ENCODE results near the gene SNED1.

Gene SNED1

GRCh38 chr2:241049739-241050623, 51.6 kb downstream of the SNED1 start:
- Histone ChIP-seq H3K36me3 (ENCODE audit: control insufficient read depth, insufficient read depth, low read length) (no peaks in the 10 kb centered on the region), H3K9me3 (ENCODE audit: control insufficient read depth, low read length) (no peaks in the 10 kb centered on the region), H2AFZ (no peak overlapping the region), H3K27me3 (ENCODE audit: control insufficient read depth, insufficient read depth, low read length) (no peaks in the 10 kb centered on the region), H3K4me1 (no peaks in the 10 kb centered on the region), H3K79me2 (peaks cover 12% of the 10 kb centered on the region), H3K4me3 (ENCODE audit: low read depth, low read length) (no peak overlapping the region), H3K4me2 (ENCODE audit: low read length) (no peak overlapping the region), H3K27ac (no peak overlapping the region), H3K9ac (no peak overlapping the region)
- TF ChIP-seq CTCF (IDR thresholded peaks at IDR 0.05) = no peak

GRCh38 chr2:241050624-241051577, 52.5 kb downstream of the SNED1 start:
- H3K36me3 ChIP-seq (ENCODE audit: control insufficient read depth, insufficient read depth, low read length) = no peaks in the 10 kb centered on the region
- no peaks in the 10 kb centered on the region for H3K4me1 ChIP-seq

GRCh38 chr2:241051578-241052487, 53.4 kb downstream of the SNED1 start:
- no peak overlapping the region for H2AFZ ChIP-seq
- no peaks in the 10 kb centered on the region for H3K4me1 ChIP-seq
- no peaks in the 10 kb centered on the region for H3K27me3 ChIP-seq (ENCODE audit: control insufficient read depth, insufficient read depth, low read length)
- no peaks in the 10 kb centered on the region for H3K9me3 ChIP-seq (ENCODE audit: control insufficient read depth, low read length)
- H3K4me3 ChIP-seq (ENCODE audit: low read depth, low read length) = no peak overlapping the region
- H3K4me2 ChIP-seq (ENCODE audit: low read length) = no peak overlapping the region
- H3K79me2 ChIP-seq = peaks cover 12% of the 10 kb centered on the region
- H3K36me3 ChIP-seq (ENCODE audit: control insufficient read depth, insufficient read depth, low read length) = no peaks in the 10 kb centered on the region
- H3K9ac ChIP-seq = no peak overlapping the region
- H3K27ac ChIP-seq = no peak overlapping the region
- TF ChIP-seq CTCF (IDR thresholded peaks at IDR 0.05) = no peak

More at GRCh38 chr2:241050624-241051577, 52.5 kb downstream of the SNED1 start:
- H3K79me2 ChIP-seq = peaks cover 12% of the 10 kb centered on the region
- H3K9ac ChIP-seq = no peak overlapping the region
- TF ChIP-seq CTCF (IDR thresholded peaks at IDR 0.05) = no peak
- no peaks in the 10 kb centered on the region for H3K27me3 ChIP-seq (ENCODE audit: control insufficient read depth, insufficient read depth, low read length)
- no peaks in the 10 kb centered on the region for H3K9me3 ChIP-seq (ENCODE audit: control insufficient read depth, low read length)
- H2AFZ ChIP-seq = no peak overlapping the region
- no peak overlapping the region for H3K4me3 ChIP-seq (ENCODE audit: low read depth, low read length)
- H3K4me2 ChIP-seq (ENCODE audit: low read length) = no peak overlapping the region
- H3K27ac ChIP-seq = no peak overlapping the region

- TF ChIP-seq CTCF (IDR thresholded peaks at IDR 0.05) = no peak
- Histone ChIP-seq H2AFZ (no peak overlapping the region), H3K4me3 (ENCODE audit: low read depth, low read length) (no peak overlapping the region), H3K9ac (no peak overlapping the region), H3K79me2 (peaks cover 12% of the 10 kb centered on the region), H3K27ac (no peak overlapping the region), H3K4me1 (no peaks in the 10 kb centered on the region), H3K4me2 (ENCODE audit: low read length) (no peak overlapping the region), H3K27me3 (ENCODE audit: control insufficient read depth, insufficient read depth, low read length) (no peaks in the 10 kb centered on the region), H3K9me3 (ENCODE audit: control insufficient read depth, low read length) (no peaks in the 10 kb centered on the region), H3K36me3 (ENCODE audit: control insufficient read depth, insufficient read depth, low read length) (no peaks in the 10 kb centered on the region)
Measured at GRCh38 chr2:241052677-241053360, 54.4 kb downstream of the SNED1 start.
